ENCODE measurements around the gene LBHD1.
"Not testable (repeated sequence)": the region's sequence is repeated elsewhere in the genome, so short reads cannot be mapped to it uniquely, and the experiment has no call there.

LBHD1 gene

GRCh38 chr11:62693624-62694023 is 21.6 kb upstream of the LBHD1 start:
- not testable (repeated sequence) for DNase-seq (ENCODE audit: low read depth)

- DNase-seq (ENCODE audit: low read depth) = peak; percentile 80
Measured at GRCh38 chr11:62689421-62690183, 17.5 kb upstream of the LBHD1 start, which contains the start of gene LRRN4CL. TSS of gene LRRN4CL (minus strand) at chr11:62689530. CDS start at chr11:62688508, 1,022 bp downstream.

- DNase-seq (ENCODE audit: low read depth) = no peak
Measured at GRCh38 chr11:62688491-62688890, 16.4 kb upstream of the LBHD1 start.

GRCh38 chr11:62687508-62688396 is 15.7 kb upstream of the LBHD1 start:
- DNase-seq (ENCODE audit: low read depth) = no peak

DNA sequence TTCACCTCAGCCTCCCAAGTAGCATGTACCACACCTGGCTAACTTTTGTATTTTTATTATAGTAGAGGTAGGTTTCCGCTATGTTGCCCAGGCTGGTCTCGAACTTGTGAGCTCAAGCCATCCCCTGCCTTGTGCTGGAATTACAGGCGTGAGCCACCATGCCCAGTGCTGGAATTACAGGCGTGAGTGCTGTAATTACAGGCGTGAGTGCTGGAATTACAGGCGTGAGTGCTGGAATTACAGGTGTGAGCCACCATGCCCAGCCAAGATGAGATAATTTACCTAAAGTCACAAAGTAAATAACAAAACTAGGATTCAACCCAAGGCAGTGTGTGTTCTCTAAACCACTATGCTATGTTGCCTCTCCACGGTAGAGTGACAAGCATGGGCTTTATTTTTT is 10.5 kb upstream of the LBHD1 start:
- no peak for DNase-seq (ENCODE audit: low read depth)

- peak; percentile 82 for DNase-seq (ENCODE audit: low read depth)
Measured at GRCh38 chr11:62680825-62681240, 8.8 kb upstream of the LBHD1 start.

DNA sequence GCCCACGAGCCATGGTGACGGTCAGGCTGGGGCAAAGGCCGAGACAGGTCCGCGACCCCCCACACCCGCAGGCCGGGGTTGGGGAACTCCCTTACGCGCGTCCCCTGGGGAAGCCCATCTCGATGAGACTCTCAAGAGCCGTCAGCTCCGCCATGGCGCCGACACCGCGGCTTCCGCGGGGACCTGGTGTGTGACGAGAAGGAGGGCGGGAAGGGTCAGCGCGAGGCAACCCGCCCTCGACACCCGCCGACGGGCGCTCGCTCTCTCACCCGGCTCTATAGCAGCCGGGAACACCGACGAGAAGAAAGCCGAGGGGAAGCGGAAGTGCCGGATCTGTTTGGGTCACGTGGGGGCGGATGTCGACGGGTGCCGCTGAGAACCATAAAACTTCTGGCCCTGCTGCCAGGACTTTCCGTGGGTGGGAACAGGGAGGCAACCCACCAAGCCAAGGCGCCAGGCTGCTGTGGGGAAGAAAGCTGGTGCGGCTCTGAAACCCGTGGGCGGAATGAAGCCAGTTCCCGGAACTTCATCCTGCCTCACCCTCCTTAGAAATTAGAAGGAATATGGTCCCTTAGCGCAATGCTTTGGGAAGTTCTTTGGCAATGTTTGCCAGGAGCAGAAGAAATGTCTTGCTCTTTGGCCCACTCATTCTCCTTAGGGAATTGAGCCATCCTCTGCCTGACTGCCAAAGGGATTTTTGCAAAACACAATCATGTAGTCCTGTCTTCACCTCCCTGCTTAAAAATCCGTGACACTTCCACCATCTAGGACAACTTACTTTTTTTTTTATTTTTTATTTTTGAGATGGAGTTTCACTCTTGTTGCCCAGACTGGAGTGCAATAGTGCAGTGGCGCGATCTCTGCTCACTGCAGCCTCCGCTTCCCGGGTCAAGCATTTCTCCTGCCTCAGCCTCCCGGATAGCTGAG is 7.0 kb upstream of the LBHD1 start, which contains the start of gene UBXN1:
Gene UBXN1, minus strand, starts transcription at position 304 of the 927 bp plus-strand sequence. Its CDS starts 150 bp downstream, at position 154.
- peak; percentile 87 for DNase-seq (ENCODE audit: low read depth)

GRCh38 chr11:62678433-62678769 is 6.3 kb upstream of the LBHD1 start:
- no peak for DNase-seq (ENCODE audit: low read depth)

- DNase-seq (ENCODE audit: low read depth) = no peak
Measured at GRCh38 chr11:62677714-62678113, 5.6 kb upstream of the LBHD1 start.

- DNase-seq (ENCODE audit: low read depth) = no peak
Measured at GRCh38 chr11:62677156-62677555, 5.1 kb upstream of the LBHD1 start.

DNA sequence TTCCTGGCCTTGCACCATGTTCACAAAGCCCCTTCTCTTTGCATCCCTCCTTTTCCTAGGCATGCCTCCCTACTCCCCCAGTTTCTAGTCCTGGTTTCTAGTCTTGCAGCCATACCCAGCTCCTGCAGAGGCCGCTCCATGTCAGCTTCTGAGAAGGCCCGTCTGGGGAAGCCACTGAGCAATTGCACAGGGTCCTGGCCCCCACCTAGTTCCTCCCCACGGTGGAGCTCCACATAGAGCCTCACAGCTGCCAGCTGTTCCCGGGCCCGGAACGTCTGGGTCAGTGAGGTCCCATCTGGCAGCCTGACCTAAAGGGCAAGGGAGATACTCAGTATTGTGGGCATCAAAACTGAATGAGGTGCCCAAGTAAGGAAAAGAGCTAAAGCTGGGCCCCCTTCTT is 4.6 kb upstream of the LBHD1 start:
- DNase-seq (ENCODE audit: low read depth) = no peak

- not testable (repeated sequence) for DNase-seq (ENCODE audit: low read depth)
Measured at GRCh38 chr11:62675415-62675814, 3.3 kb upstream of the LBHD1 start.

DNA sequence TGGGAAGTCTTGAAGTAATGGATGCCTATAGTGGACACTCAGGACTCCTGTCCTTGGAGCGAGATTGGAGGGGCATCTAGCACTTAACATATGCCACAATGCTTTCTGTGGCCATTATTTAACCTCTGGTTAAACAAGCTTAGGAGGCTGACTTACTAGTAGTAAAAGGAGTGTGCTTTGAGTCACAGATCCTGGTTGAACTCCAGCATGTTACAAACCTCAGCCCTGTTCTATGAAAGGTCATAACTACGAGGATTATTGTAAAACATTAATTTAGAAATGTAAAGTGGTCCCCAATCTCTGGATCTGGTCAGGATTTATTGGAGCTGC is 1.1 kb upstream of the LBHD1 start:
- DNase-seq (ENCODE audit: low read depth) = peak; percentile 42

DNA sequence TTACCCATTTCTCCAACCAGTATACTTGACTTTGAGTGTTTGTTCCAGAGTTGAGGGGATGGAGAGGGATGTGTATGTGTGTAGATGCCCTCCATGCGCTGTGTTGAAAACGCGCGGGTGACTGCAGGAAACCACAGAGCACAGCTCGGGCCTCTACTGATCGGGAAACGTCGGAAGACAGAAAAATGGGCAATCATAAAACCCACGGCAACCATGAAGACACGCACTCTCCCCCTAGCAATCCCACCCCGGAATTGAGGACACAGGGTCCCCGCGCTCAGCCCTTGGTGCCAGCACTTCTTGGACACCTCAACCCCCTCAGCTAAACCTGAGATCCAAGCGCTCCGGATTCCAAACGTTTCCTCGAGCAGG is 845 bp downstream of the LBHD1 start:
- no peak for DNase-seq (ENCODE audit: low read depth)

DNA sequence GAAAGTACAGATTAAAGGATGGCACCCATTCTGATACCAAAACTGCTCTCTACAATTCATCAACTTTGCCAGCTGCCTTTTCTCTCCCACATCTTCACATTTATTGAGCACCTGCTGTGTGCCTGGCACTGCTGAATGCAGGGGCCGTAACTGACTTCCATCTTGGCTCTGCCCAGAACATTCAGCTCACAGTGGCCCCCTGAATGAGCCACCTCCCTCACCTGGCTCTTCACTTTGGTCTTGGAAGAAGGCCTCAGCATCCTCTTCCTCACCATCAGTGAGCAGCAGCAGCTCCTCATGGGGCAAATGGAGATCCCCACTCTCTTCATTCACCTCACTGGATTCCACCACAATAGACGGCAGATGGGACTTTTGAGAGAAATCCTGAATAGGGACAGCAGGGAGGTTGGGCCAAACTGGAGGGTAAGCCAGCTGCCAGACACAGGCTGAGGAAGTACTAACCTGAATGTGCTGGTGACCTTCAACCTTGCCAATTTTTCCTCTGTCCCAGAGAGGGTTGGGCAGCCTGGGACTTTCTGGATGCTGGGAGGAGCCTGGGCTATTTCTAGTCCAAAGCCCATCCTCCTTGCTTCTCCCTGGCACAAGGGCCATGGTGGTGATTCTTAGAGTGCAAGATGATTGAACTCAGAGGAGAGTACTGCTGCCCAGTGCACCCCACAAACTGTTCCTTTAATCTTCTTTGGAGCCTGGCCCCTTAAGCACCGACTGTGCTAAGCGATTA is 2.5 kb downstream of the LBHD1 start:
- DNase-seq (ENCODE audit: low read depth) = no peak

GRCh38 chr11:62667460-62667859 is 4.6 kb downstream of the LBHD1 start:
- DNase-seq (ENCODE audit: low read depth) = no peak

GRCh38 chr11:62666259-62666926 is 5.7 kb downstream of the LBHD1 start:
- no peak for DNase-seq (ENCODE audit: low read depth)

GRCh38 chr11:62665599-62666258 is 6.3 kb downstream of the LBHD1 start:
- DNase-seq (ENCODE audit: low read depth) = peak; percentile 87

DNA sequence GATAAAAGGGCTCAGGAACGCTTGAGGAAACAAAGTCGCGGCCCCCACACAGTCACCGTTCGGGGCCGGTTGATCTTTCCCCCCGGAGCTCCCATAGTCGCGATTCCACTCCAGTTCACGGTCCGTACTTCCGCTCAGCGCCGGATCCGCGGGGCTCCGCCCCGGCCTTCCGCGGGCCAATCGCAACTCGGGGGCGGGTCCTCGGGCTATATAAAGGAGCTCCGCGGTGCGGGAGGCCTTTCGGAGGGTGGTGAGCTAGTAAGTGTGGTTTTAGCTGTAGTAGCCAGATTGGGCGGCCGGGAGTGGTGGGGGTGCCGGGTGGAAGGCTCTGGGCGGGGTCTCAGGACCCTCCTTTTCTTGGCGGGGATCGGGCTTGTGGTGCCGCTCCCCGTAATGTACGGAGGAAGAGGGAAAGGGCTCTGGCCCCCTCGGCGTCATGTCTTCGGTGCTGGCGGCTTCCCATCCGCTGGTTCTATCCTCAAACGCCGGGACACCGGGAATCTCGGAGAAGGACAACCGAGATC is 6.9 kb downstream of the LBHD1 start, which contains the start of the genes C11orf98 and CSKMT:
Gene C11orf98, minus strand, starts transcription at position 136 of the 524 bp plus-strand sequence. Its CDS starts 41 bp downstream, at position 95.
Gene CSKMT, plus strand, starts transcription at position 238 of the 524 bp plus-strand sequence. CDS start 568 bp downstream, outside the sequence.
- DNase-seq (ENCODE audit: low read depth) = peak; percentile 94

All from iris pigment epithelial cell (primary cell).